Keratinocyte (primary cell): ENCODE data around the gene CDC23.

Experiments
- CTCF ChIP-seq, 3 experiments: IDR thresholded peaks in 1 of 3; conservative IDR thresholded peaks in 1 of 3; optimal IDR thresholded peaks in 1 of 3; 2 replicates in 2 of 3; 3 replicates in 1 of 3; pipeline versions ENCODE3 to v1.5.1; 2011; ENCODE audit warnings: low read length in 3 of 3, mild to moderate bottlenecking in 3 of 3, moderate library complexity in 2 of 3, control low read depth in 1 of 3, inconsistent platforms in 1 of 3; ENCODE audit not compliant: insufficient read depth in 2 of 3; ENCODE audit errors: extremely low read depth in 1 of 3
- EZH2 ChIP-seq: IDR thresholded peaks from one replicate; pipeline ENCODE4 v1.6.1; 2012; ENCODE audit warnings: inconsistent platforms, mild to moderate bottlenecking, low read length, moderate library complexity

DNA sequence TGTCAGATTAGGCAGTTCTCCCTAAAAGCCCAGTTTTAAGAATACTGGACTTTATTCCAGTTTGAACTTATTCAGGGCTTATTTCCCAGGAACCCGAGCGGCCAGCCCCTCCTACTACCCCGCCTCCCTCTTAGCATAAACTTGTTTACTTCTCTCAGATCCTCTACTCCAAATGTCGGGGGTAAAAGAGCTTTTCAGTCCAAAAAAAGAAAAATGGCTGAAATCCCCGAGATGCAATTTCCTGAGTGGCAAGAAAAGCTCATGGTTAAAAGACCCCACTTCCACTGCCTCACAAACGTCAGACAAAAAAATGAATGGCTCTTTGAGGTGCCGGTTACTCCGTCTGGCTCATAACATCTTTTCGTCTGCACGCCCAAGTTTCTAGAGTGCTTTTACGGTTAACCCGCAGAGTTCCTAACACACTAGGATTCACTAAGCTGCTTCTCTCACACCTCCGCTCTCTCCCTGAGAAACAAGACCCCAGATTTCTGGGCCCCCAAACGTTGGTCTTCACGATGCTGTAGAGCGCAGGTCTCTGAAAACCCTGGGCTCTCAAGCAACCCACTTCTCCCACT lies 35.1 kb downstream of the CDC23 start:
- TF ChIP-seq CTCF (optimal IDR thresholded peaks at IDR 0.05 in 1 of 3, IDR thresholded peaks at IDR 0.05 in 1 of 3, conservative IDR thresholded peaks at IDR 0.05 in 1 of 3; ENCODE audit: extremely low read depth in 1 of 3, insufficient read depth in 2 of 3, low read length in 3 of 3), result no peak
- no peak for TF ChIP-seq EZH2
